HepG2 (cell line): Measurements from ENCODE around the gene TMEM132D. TPM values are rescaled to one million over a fixed set of nuclear protein-coding genes. Genes with fewer than 3 reads are reported as not detected.

Source experiments
- ATAC-seq: fragments of 200-7000 bp; cut with Tn5 transposase; 3 replicates; pipeline ENCODE4 v1.9.1; 2020; ENCODE audit warnings: mild to moderate bottlenecking, moderate library complexity
- BruUV-seq: library from RNA; stranded (reverse); fragments of 400-500 nt; replicated peaks from 2 replicates; lab custom pipeline; 2021; lab: Mats Ljungman, UMichigan
- CTCF ChIA-PET: fragments of 300-600 bp; formaldehyde crosslinking; extraction: SDS; loops from one replicate; lab custom pipeline; 2021; ENCODE audit warnings: low total read pairs, inconsistent platforms, low intra/inter-chr PET ratio; lab: Yijun Ruan, JAX
- POLR2A ChIA-PET: fragments of 350-600 bp; sonication (Branson Sonifier 250); formaldehyde crosslinking; loops from one replicate; lab custom pipeline; 2020; ENCODE audit warnings: antibody characterized with exemption, inconsistent platforms; lab: Yijun Ruan, JAX
- DNase-seq: peaks from one replicate; pipeline ENCODE4 v3.0.0-alpha.2; 2015; ENCODE audit warnings: low spot score
- FAIRE-seq: peaks from 3 replicates; lab custom pipeline; 2011; peaks lifted over from hg19 to GRCh38; lab: Jason Lieb, UNC
- H2AFZ ChIP-seq: one replicate; pipeline ENCODE4 v1.6.1; 2011; ENCODE audit warnings: low read length, inconsistent platforms
- H3K27ac ChIP-seq: fragments of 300-600 bp; 3 replicates; pipeline ENCODE4 v1.8.0; 2011; ENCODE audit warnings: mixed run types, mild to moderate bottlenecking, mixed read lengths, low read length, inconsistent platforms; ENCODE audit not compliant: insufficient read depth; ENCODE audit errors: extremely low read length
- H3K27me3 ChIP-seq, 2 experiments: fragments of 200-600 bp in 1 of 2; 2 replicates in 1 of 2; 3 replicates in 1 of 2; pipeline versions ENCODE4 v1.6.0 to v1.8.0; 2011; ENCODE audit warnings: low read length in 2 of 2, mild to moderate bottlenecking in 2 of 2, moderate library complexity in 2 of 2, inconsistent platforms in 1 of 2; ENCODE audit not compliant: insufficient read depth in 2 of 2, control insufficient read depth in 1 of 2
- H3K36me3 ChIP-seq, 2 experiments: fragments of 200-600 bp in 1 of 2; replicated peaks in 1 of 2; 2 replicates in 1 of 2; 3 replicates in 1 of 2; pipeline versions ENCODE4 v1.5.1 to v1.8.0; 2011; ENCODE audit warnings: low read length in 2 of 2, inconsistent platforms in 1 of 2; ENCODE audit not compliant: insufficient read depth in 2 of 2, control insufficient read depth in 1 of 2
- H3K4me1 ChIP-seq: 2 replicates; pipeline ENCODE4 v1.5.1; 2012; ENCODE audit warnings: low read length, inconsistent platforms; ENCODE audit not compliant: insufficient read depth
- H3K4me2 ChIP-seq: 2 replicates; pipeline ENCODE4 v1.6.0; 2011; ENCODE audit warnings: low read depth, low read length, inconsistent platforms
- H3K4me3 ChIP-seq, 3 experiments: fragments of 200-600 bp in 1 of 3; sonication (generic), shearing (Covaris generic) in 1 of 3; replicated peaks in 1 of 3; 2 replicates each; pipeline ENCODE4 v1.5.1; 2011 to 2016; ENCODE audit warnings: low read length in 3 of 3, inconsistent platforms in 2 of 3, low read depth in 2 of 3, mild to moderate bottlenecking in 2 of 3, control low read depth in 1 of 3, mixed read lengths in 1 of 3; ENCODE audit not compliant: insufficient read depth in 1 of 3
- H3K79me2 ChIP-seq: one replicate; pipeline ENCODE4 v1.6.1; 2011; ENCODE audit warnings: low read length, inconsistent platforms; ENCODE audit not compliant: insufficient read depth
- H3K9ac ChIP-seq: 2 replicates; pipeline ENCODE4 v1.6.0; 2011; ENCODE audit warnings: mild to moderate bottlenecking, low read depth, low read length, inconsistent platforms; ENCODE audit not compliant: insufficient read depth
- H3K9me3 ChIP-seq: 2 replicates; pipeline ENCODE4 v1.5.1; 2012; ENCODE audit warnings: mild to moderate bottlenecking, low read length
- H4K20me1 ChIP-seq: 2 replicates; pipeline ENCODE4 v1.6.0; 2011; ENCODE audit warnings: inconsistent platforms, mild to moderate bottlenecking, low read length, moderate library complexity; ENCODE audit not compliant: insufficient read depth
- ATF5 ChIP-seq: sonication (generic); formaldehyde crosslinking; IDR thresholded peaks from 2 replicates; pipeline ENCODE4 v1.4.0; 2020; ENCODE audit warnings: mild to moderate bottlenecking, low read depth, missing genetic modification reagents
- BORCS8-MEF2B ChIP-seq: sonication (generic); formaldehyde crosslinking; IDR thresholded peaks from 2 replicates; pipeline ENCODE4 v1.8.0; 2022; ENCODE audit warnings: mild to moderate bottlenecking, missing genetic modification reagents
- IRF2 ChIP-seq: IDR thresholded peaks from 2 replicates; pipeline ENCODE4 v1.6.1; 2018; ENCODE audit warnings: missing genetic modification reagents, missing compliant biosample characterization
- NCOA5 ChIP-seq: sonication (generic); formaldehyde crosslinking; IDR thresholded peaks from 2 replicates; pipeline ENCODE4 v1.4.0; 2020; ENCODE audit warnings: missing genetic modification reagents
- SOX13 ChIP-seq, 3 experiments: fragments of 450-650 bp in 1 of 3; sonication (generic) in 1 of 3; formaldehyde crosslinking in 1 of 3; IDR thresholded peaks in 2 of 3; conservative IDR thresholded peaks in 1 of 3; 2 replicates each; pipeline versions ENCODE4 v1.5.0 to v1.6.1; 2016 to 2020; ENCODE audit warnings: antibody characterized with exemption in 1 of 3, mild to moderate bottlenecking in 1 of 3, missing compliant biosample characterization in 1 of 3, missing genetic modification reagents in 1 of 3, moderate library complexity in 1 of 3
- SRSF4 ChIP-seq: fragments of 200-400 bp; formaldehyde crosslinking; IDR thresholded peaks from one replicate; pipeline ENCODE4 v1.6.1; 2018; ENCODE audit warnings: mild to moderate bottlenecking, low read depth, low read length, moderate library complexity; ENCODE audit not compliant: poor library complexity, severe bottlenecking
- SRY ChIP-seq: sonication (generic); formaldehyde crosslinking; IDR thresholded peaks from 2 replicates; pipeline ENCODE4 v1.8.0; 2022; ENCODE audit warnings: mild to moderate bottlenecking, missing genetic modification reagents
- ZNF282 ChIP-seq: fragments of 450-650 bp; IDR thresholded peaks from 2 replicates; pipeline ENCODE4 v1.6.1; 2018; ENCODE audit not compliant: partially characterized antibody
- ZNF484 ChIP-seq: sonication (generic); formaldehyde crosslinking; IDR thresholded peaks from 2 replicates; pipeline ENCODE4 v1.5.1; 2020; ENCODE audit warnings: mild to moderate bottlenecking, low read depth, missing genetic modification reagents, borderline replicate concordance
- ZSCAN22 ChIP-seq: sonication (generic); formaldehyde crosslinking; IDR thresholded peaks from 2 replicates; pipeline ENCODE4 v1.4.0; 2020; ENCODE audit warnings: mild to moderate bottlenecking, missing genetic modification reagents
- WGBS: methylation state at CpG from one replicate; pipeline ENCODE4 v1.1.6; 2017; ENCODE audit warnings: low lambda C conversion rate; 5-methylcytosine and 5-hydroxymethylcytosine counted together
- in situ Hi-C: cut with HindIII; loops from 2 replicates; pipeline ENCODE4 v1.10.0; 2017; ENCODE audit warnings: low pct_unique_long_range_greater_than_20kb; ENCODE audit not compliant: extremely low pct_ligation_motif_present
- intact Hi-C: fragments of 100-400 bp; cut with micrococcal nuclease; formaldehyde crosslinking; loops from one replicate; pipeline ENCODE4 v1.10.0; 2022; ENCODE audit not compliant: unreplicated experiment
- polyA plus RNA-seq, 8 experiments: library from polyadenylated mRNA; depleted of rRNA in 3 of 8; stranded (reverse) in 7 of 8; unstranded in 1 of 8; fragments of >200 nt; fragmentation: Illumina TruSeq in 4 of 8; extraction: Trizol in 4 of 8; gene quantifications; 2 replicates each; pipeline versions ENCODE4 v1.2.1 to v1.2.3, GENCODE V29; 2011 to 2016; ENCODE audit warnings: low read depth in 4 of 8, missing spikeins in 1 of 8, mixed read lengths in 1 of 8; ENCODE audit not compliant: insufficient read depth in 1 of 8
- total RNA-seq, 5 experiments: library from RNA; depleted of rRNA; stranded (reverse); fragments of >200 nt; fragmentation: Illumina TruSeq; extraction: Trizol; gene quantifications; 2 replicates each; pipeline ENCODE4 v1.2.3, GENCODE V29; 2016; ENCODE audit warnings: low read depth in 1 of 5
- TF ChIP-seq, protein P1 (sequence below): sonication (generic); formaldehyde crosslinking; IDR thresholded peaks from 2 replicates; pipeline ENCODE4 v1.4.0; 2020; ENCODE audit warnings: mild to moderate bottlenecking, missing genetic modification reagents

Gene TMEM132D
- total and polyA plus RNA-seq, 2 of the 13 experiments (the other 11 are each of a cell fraction or from before 2014, with no cell fraction given): not detected

GRCh38 chr12:129080391-129080790 lies 823.4 kb downstream of the TMEM132D start:
- Histone ChIP-seq H3K27me3 (peaks cover 0 to 4% of the 10 kb centered on the region in 2 experiments; a peak in 2 of 5 replicates), H3K4me1 (no peaks in the 10 kb centered on the region), H3K27ac (no peak overlapping the region), H3K9me3 (no peaks in the 10 kb centered on the region), H4K20me1 (no peaks in the 10 kb centered on the region), H2AFZ (no peak overlapping the region), H3K4me2 (no peak overlapping the region), H3K36me3 (no peaks in the 10 kb centered on the region), H3K9ac (no peak overlapping the region), H3K79me2 (no peaks in the 10 kb centered on the region), H3K4me3 (no peak overlapping the region)
- in situ Hi-C loops: no loop called here
- FAIRE-seq (no peak), DNase-seq (no peak), ATAC-seq (no peak)
- ChIA-PET CTCF (no interaction called here), POLR2A (no interaction called here)
- WGBS: 55% methylated on average over 4 of the region's 5 CpGs
- intact Hi-C loops: no loop called here
- no TSS peak for BruUV-seq
- TF ChIP-seq SRY (CRISPR knock-in tag): no peak
- no peak for TF ChIP-seq ZNF282
- TF ChIP-seq ZSCAN22 (CRISPR knock-in tag): no peak
- TF ChIP-seq, protein P1, sequence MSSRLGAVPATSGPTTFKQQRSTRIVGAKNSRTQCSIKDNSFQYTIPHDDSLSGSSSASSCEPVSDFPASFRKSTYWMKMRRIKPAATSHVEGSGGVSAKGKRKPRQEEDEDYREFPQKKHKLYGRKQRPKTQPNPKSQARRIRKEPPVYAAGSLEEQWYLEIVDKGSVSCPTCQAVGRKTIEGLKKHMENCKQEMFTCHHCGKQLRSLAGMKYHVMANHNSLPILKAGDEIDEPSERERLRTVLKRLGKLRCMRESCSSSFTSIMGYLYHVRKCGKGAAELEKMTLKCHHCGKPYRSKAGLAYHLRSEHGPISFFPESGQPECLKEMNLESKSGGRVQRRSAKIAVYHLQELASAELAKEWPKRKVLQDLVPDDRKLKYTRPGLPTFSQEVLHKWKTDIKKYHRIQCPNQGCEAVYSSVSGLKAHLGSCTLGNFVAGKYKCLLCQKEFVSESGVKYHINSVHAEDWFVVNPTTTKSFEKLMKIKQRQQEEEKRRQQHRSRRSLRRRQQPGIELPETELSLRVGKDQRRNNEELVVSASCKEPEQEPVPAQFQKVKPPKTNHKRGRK (CRISPR knock-in tag): no peak
- no peak for TF ChIP-seq BORCS8-MEF2B (CRISPR knock-in tag)
- no peak for TF ChIP-seq SRSF4

DNA sequence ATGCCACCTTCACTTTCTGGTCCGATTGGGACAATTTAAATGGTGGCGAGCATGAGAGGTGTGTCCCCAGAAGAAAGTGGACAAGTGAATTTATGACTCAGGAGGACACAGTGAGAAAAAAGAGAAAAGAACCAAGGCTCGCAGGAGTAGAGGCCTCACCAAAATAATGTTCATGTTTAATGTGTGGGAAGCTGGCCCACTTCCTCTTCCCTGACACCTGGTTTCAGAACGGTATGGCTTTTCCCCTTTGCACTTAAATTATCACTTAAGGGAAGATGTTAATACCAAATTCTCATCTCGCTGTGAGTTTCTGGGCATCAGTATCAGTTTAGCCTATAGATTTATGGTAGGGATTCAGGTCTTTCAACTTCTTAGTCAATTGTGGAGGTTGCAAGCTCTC lies 824.1 kb downstream of the TMEM132D start:
- Histone ChIP-seq H3K4me2 (no peak overlapping the region), H3K4me1 (no peaks in the 10 kb centered on the region), H3K27ac (no peak overlapping the region), H3K36me3 (no peaks in the 10 kb centered on the region), H3K4me3 (no peak overlapping the region), H3K79me2 (no peaks in the 10 kb centered on the region), H3K27me3 (peaks cover 0 to 4% of the 10 kb centered on the region in 2 experiments; a peak in 2 of 5 replicates), H2AFZ (no peak overlapping the region), H3K9ac (no peak overlapping the region), H3K9me3 (no peaks in the 10 kb centered on the region)
- WGBS: 36% methylated on average over 5 of the region's 5 CpGs
- DNase-seq: no peak
- intact Hi-C loops: no loop called here
- ATAC-seq: no peak
- no peak for FAIRE-seq
- in situ Hi-C loops: no loop called here
- CTCF ChIA-PET: no interaction called here
- no TSS peak for BruUV-seq
- no peak for TF ChIP-seq NCOA5 (CRISPR knock-in tag)
- no peak for TF ChIP-seq SOX13 (IDR thresholded peaks at IDR 0.05)
- no peak for TF ChIP-seq SOX13 (CRISPR knock-in tag; conservative IDR thresholded peaks at IDR 0.05 in 1 of 2, IDR thresholded peaks at IDR 0.05 in 1 of 2)
- TF ChIP-seq IRF2: no peak
- no peak for TF ChIP-seq ATF5 (CRISPR knock-in tag)
- TF ChIP-seq ZNF484: no peak
- TF ChIP-seq, all 625 proteins: peak for 0
- POLR2A ChIA-PET: no interaction called here
- no peaks in the 10 kb centered on the region for H4K20me1 ChIP-seq
